Measurements from ENCODE around the gene FAM13A.

Gene FAM13A

GRCh38 chr4:88807499-88807898 is 249.5 kb downstream of the FAM13A start:
- no peak for DNase-seq

- DNase-seq: no peak
Measured at GRCh38 chr4:88804234-88804633, 252.8 kb downstream of the FAM13A start.

GRCh38 chr4:88803600-88804096 is 253.3 kb downstream of the FAM13A start:
- peak in 1 of 2 experiments; percentile 22 for DNase-seq

DNA sequence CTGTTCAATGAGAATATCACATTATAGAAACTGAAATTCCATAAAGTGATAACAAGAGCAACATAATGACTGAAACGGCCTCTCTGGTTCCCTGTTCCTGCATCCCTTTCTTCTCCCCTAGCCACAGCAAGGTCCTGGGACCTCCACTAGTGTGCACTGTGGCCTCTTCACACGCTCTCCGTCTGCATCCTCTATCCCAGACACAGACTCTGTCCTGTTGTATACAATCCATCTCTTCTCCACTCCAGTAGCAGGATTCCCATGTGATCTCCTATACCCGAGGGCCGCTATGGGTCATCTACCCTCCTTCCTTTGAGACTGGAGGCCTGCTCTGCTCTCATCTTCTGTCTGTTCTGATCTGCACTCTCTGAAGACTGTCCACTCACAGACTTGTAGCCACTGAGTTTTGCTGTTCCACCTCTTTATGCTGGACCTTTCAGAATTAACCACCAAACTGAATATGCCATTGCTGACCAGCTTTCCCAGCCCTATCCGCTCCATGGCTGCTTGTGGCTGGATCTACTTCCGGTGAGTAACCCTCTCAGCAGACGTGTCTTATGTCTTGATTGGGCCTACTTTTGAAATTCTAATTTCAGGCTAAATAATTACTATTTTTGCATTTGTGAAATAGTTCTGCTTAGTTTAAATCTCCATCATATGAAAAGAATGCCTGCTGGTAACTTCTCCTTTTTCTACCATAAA is 254.2 kb downstream of the FAM13A start:
- no peak for DNase-seq

- no peak for DNase-seq
Measured at GRCh38 chr4:88802138-88802537, 254.8 kb downstream of the FAM13A start.

DNA sequence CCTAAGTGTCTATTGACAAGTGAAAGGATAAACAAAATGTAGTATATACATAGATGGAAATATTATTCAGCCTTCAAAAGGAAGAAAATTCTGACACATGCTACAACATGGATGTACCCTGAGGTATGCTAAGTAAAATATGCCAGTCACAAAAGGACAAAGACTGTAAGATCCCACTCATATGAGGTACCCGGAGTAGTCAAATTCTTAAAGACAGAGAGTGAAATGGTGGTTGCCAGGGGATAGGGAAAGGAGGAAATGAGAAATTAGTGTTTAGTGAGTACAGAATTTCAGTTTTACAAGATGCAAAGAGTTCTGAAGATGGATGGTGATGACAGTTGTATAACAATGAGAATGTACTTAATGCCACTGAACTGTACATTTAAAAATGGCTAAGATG is 257.1 kb downstream of the FAM13A start:
- DNase-seq: no peak

GRCh38 chr4:88797725-88798124 is 259.3 kb downstream of the FAM13A start:
- no peak for DNase-seq

- DNase-seq: no peak
Measured at GRCh38 chr4:88796545-88796944, 260.4 kb downstream of the FAM13A start.

GRCh38 chr4:88794952-88795351 is 262.0 kb downstream of the FAM13A start:
- no peak for DNase-seq

GRCh38 chr4:88794087-88794690 is 262.8 kb downstream of the FAM13A start:
- no peak for DNase-seq

- no peak for DNase-seq
Measured at GRCh38 chr4:88793475-88793874, 263.5 kb downstream of the FAM13A start.

- DNase-seq: no peak
Measured at GRCh38 chr4:88792821-88793220, 264.2 kb downstream of the FAM13A start.

DNA sequence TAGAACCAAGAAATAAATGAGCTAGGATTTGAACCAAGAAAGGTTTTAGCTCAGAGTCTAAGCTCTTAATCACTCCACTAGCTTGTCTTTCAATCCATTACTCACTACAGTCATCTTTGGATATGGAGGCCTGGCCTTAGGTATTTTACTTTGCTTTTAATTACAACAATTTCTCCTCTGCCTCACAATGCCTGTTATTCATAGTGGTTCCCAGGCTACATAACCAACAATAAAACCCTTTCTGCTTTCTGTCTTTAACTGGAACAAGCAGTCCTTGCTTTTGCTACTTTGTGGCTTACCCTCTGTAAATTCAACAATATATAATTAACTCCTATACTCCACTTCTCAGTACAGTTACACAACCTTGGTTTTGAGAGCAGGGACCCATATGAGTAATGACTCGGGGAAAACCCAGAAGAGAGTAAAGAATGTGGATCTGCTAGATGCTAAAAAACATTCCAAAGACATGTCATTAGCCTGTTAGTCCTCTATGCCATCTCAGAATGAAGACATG is 264.7 kb downstream of the FAM13A start:
- no peak for DNase-seq

- no peak for DNase-seq
Measured at GRCh38 chr4:88791274-88791673, 265.7 kb downstream of the FAM13A start.

DNA sequence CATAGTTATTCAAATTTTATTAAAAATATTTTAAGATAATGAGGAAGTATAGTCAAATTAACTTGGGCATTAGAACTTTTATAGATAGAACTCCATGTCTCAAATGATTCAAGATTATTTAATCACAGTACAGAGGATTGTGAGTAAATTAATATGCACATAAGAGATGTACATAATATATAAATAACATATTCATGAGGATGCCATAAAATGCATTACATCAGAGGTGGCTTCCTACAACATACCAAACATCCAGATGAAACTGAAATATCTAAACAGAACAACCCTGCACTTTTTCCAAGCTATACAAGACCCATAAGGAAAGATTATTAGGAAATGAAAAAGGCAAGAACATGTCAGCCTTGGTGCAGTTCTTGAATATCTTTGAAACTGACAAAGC is 268.1 kb downstream of the FAM13A start:
- DNase-seq: no peak

DNA sequence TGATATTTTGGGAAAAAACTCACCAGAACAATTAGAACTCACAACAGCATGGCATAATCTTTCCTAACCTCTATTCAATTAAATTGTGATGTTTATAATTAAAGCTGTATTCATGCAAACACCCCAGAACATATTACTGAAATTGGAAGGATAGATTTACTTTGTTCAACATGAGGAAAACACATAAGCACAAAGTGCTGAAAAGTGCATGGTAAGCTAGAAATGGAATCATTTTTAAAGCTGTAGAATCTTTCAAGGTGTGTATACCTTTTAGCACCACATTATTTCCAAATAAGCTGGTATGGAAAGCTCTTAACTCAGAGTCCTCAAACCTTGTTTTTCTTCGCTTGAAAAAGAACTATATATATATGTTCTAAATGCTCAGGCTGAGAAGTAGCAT is 268.6 kb downstream of the FAM13A start:
- no peak for DNase-seq

GRCh38 chr4:88786011-88786410 is 271.0 kb downstream of the FAM13A start:
- DNase-seq: no peak

- no peak for DNase-seq
Measured at GRCh38 chr4:88780389-88780788, 276.6 kb downstream of the FAM13A start.

DNA sequence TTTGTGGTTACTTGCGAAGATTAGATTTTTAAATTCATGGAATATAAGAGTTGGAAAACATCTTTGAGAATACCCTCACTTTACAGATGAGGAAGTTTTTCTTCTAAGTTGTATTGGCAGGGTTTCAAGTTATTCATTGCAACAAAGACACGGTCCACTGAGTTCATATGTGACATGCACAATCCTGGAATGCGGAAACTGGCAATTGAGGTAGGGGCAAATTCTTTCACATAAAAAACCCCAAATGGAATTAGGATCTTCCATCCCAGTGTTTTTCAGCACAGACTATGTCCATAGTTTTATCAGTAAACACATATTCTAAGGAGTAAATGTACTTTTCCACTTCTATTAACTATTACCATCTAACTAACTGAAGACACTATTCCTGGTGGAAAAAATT is 277.6 kb downstream of the FAM13A start:
- DNase-seq: no peak

- no peak for DNase-seq
Measured at GRCh38 chr4:88775529-88775928, 281.5 kb downstream of the FAM13A start.

- DNase-seq: no peak
Measured at GRCh38 chr4:88775026-88775425, 282.0 kb downstream of the FAM13A start.

DNA sequence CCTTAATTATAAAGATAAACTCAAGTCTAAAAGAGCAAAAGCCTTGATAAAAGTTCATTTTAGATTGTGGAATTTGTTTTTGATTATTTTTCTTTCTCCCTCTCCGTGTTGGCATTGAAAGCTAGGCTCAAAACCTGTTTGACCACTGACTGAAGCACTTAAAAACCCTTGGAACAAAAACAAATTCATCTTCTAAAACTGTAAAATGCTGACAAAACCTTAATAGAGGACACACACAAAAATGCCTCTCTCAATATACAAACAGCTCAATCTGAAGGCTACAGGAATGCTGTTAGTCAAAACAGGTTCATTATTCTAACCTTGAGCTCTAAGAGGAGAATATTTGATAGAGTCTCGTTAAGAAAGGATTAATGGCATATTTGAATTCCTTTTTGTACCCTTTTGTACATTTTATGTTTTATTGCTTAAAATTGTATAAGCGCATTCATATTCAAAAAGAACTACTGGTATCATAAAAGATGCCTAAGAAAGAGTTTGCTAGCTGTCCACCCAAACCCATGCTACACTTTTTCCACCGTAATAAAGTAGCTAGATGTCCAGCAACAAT is 285.0 kb downstream of the FAM13A start:
- no peak for DNase-seq

- no peak for DNase-seq
Measured at GRCh38 chr4:88765729-88766128, 291.3 kb downstream of the FAM13A start.

GRCh38 chr4:88763075-88763474 is 293.9 kb downstream of the FAM13A start:
- DNase-seq: no peak
